GM10248 (cell line): ENCODE measurements around the gene SHANK3.

Experiments
- CTCF ChIA-PET: fragments of 300-600 bp; sonication (Branson Sonifier 250); formaldehyde crosslinking; extraction: SDS; loops from one replicate; lab custom pipeline; 2021; ENCODE audit warnings: antibody characterized with exemption; lab: Yijun Ruan, JAX
- POLR2A ChIA-PET: fragments of 350-650 bp; sonication (Branson Sonifier 250); formaldehyde crosslinking; extraction: SDS; loops from one replicate; lab custom pipeline; 2020; ENCODE audit warnings: antibody characterized with exemption; lab: Yijun Ruan, JAX
- DNase-seq: peaks from one replicate; pipeline ENCODE4 v3.0.0; 2012; ENCODE audit errors: extremely low spot score
- TF ChIP-seq, protein P1 (sequence below): IDR thresholded peaks from 2 replicates; pipeline ENCODE4 v1.5.1; 2012; ENCODE audit warnings: mild to moderate bottlenecking, low read depth; ENCODE audit errors: extremely low read depth, missing control alignments, control extremely low read depth

The SHANK3 gene

DNA sequence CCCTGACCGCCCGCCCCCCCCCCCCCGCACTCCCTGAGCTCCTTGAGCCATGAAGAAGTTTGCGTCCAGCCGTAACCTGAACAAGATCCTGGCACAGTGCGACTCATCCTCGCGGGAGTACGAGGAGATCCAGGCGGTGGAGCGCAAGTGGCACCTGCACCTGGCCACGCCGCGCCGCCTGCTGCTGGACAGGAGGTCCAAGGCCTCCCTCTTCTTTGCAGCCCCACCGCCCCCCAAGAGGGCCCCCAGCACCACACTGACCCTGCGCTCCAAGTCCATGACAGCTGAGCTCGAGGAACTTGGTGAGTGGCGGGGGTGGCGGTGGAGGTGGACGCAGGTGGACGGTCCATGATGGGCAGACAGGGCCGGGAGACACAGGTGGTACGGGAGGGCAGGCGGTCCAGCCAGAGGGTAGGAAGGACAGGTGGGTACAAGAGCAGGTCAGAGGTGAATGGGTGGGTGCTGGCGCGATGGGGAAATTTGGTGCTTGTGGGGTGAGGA is 33.3 kb downstream of the SHANK3 start:
- POLR2A ChIA-PET = no interaction called here
- TF ChIP-seq, protein P1, sequence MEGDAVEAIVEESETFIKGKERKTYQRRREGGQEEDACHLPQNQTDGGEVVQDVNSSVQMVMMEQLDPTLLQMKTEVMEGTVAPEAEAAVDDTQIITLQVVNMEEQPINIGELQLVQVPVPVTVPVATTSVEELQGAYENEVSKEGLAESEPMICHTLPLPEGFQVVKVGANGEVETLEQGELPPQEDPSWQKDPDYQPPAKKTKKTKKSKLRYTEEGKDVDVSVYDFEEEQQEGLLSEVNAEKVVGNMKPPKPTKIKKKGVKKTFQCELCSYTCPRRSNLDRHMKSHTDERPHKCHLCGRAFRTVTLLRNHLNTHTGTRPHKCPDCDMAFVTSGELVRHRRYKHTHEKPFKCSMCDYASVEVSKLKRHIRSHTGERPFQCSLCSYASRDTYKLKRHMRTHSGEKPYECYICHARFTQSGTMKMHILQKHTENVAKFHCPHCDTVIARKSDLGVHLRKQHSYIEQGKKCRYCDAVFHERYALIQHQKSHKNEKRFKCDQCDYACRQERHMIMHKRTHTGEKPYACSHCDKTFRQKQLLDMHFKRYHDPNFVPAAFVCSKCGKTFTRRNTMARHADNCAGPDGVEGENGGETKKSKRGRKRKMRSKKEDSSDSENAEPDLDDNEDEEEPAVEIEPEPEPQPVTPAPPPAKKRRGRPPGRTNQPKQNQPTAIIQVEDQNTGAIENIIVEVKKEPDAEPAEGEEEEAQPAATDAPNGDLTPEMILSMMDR = no peak
- DNase-seq = no peak
- CTCF ChIA-PET = no interaction called here

GRCh38 chr22:50706481-50707125 is 34.0 kb downstream of the SHANK3 start:
- DNase-seq = no peak
- ChIA-PET POLR2A (no interaction called here), CTCF (no interaction called here)
- TF ChIP-seq, protein P1 = no peak

DNA sequence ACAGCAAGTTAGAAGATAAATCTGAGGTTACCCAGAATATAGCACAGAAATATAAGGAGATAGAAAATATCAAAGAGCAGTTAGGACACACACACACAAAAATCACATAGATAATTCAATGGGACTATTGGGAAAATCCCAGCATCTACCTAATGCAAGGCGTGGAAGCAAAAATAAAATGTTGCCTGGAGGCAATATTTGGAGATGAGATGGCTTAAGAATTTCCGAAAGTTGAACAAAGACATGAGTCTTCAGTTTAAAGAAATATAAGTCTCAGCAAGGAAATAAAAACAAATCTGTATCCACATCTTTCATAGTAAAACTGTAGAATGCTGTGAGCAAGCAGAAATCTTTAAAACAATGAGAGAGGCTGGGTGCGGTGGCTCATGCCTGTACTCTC is 35.9 kb downstream of the SHANK3 start:
- TF ChIP-seq, protein P1 = no peak
- POLR2A ChIA-PET = no interaction called here
- no peak for DNase-seq
- CTCF ChIA-PET = no interaction called here

- POLR2A ChIA-PET = no interaction called here
- TF ChIP-seq, protein P1 = no peak
- no peak for DNase-seq
- CTCF ChIA-PET = no interaction called here
These were observed 36.4 kb downstream of the SHANK3 start for GRCh38 chr22:50708996-50709395.

GRCh38 chr22:50710221-50710620 is 37.6 kb downstream of the SHANK3 start:
- ChIA-PET POLR2A (no interaction called here), CTCF (no interaction called here)
- no peak for DNase-seq
- TF ChIP-seq, protein P1 = no peak

DNA sequence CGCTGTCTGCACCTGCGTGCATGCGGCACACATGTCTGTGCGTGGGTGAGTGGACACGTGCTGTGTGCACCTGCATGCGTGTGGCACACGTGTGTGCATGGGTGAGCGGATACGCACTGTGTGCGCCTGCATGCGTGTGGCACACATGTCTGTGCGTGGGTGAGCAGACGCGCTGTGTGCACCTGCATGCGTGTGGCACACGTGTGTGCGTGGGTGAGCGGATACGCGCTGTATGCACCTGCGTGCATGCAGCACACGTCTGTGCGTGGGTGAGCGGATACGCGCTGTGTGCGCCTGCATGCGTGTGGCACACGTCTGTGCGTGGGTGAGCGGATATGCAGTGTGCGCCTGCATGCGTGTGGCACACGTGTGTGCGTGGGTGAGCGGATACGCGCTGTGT is 38.3 kb downstream of the SHANK3 start:
- no peak for DNase-seq
- ChIA-PET CTCF (no interaction called here), POLR2A (no interaction called here)
- TF ChIP-seq, protein P1 = no peak
